Peyer's patch (tissue), 4 donors: ENCODE data around the gene AK5.

Experiments
- CTCF ChIP-seq, 6 experiments: fragments of 450-650 bp in 4 of 6; fragments of 200-600 bp in 2 of 6; sonication (generic) in 1 of 6; IDR thresholded peaks; one replicate each; pipeline ENCODE4 v1.5.1; 2017 to 2019; ENCODE audit warnings: antibody characterized with exemption in 6 of 6, mild to moderate bottlenecking in 3 of 6, moderate library complexity in 1 of 6
- POLR2A ChIP-seq, 2 donors: fragments of 450-650 bp; IDR thresholded peaks; one replicate each; pipeline ENCODE4 v1.5.1; 2017; ENCODE audit warnings: antibody characterized with exemption in 2 of 2, mild to moderate bottlenecking in 2 of 2, moderate library complexity in 2 of 2

GRCh38 chr1:77273891-77274290 lies 7.9 kb upstream of the AK5 start:
- no peak for TF ChIP-seq CTCF (IDR thresholded peaks at IDR 0.05)
- TF ChIP-seq POLR2A (IDR thresholded peaks at IDR 0.05): no peak
